ENCODE data around the gene RSU1. TPM values are rescaled to one million over a fixed set of nuclear protein-coding genes. Genes with fewer than 3 reads are reported as not detected.

Gene RSU1
- total and polyA plus RNA-seq, 10 of the 15 experiments (the other 5 are each of a cell fraction or from before 2014, with no cell fraction given): 49.2 to 139 (median 81.3) TPM

- ChIA-PET POLR2A (interaction anchor here (1.2 kb wide), 1 partner anchor 20 kb away, joined by 5 read pairs; no protein-coding TSS in a partner anchor), CTCF (interaction anchor here (0.9 kb wide), 1 partner anchor 16 kb away, joined by 3 read pairs; no protein-coding TSS in a partner anchor), SMC1A (ENCODE audit: uncharacterized antibody, unreplicated experiment) (interaction anchor here (2.4 kb wide), 1 partner anchor 11 kb away, joined by 8 read pairs; no protein-coding TSS in a partner anchor), RAD21 (ENCODE audit: unreplicated experiment) (interaction anchor here (1.6 kb wide), 1 partner anchor 17 kb away, joined by 7 read pairs; no protein-coding TSS in a partner anchor)
- Histone ChIP-seq H3K4me1 (ENCODE audit: control insufficient read depth, insufficient read depth, low read length) (peaks cover 17% of the 10 kb centered on the region), H3K9ac (ENCODE audit: control insufficient read depth, insufficient read depth, low read length) (no peak overlapping the region), H3K36me3 (ENCODE audit: control insufficient read depth in 2 of 2, insufficient read depth in 2 of 2, low read length in 1 of 2) (peaks cover 0 to 5% of the 10 kb centered on the region in 2 experiments; a peak in 2 of 4 replicates), H2AFZ (ENCODE audit: control insufficient read depth, low read depth, low read length) (no peak overlapping the region), H3K27me3 (replicated peaks in 1 of 2; ENCODE audit: control insufficient read depth in 2 of 2, insufficient read depth in 2 of 2, low read length in 1 of 2) (no peaks in the 10 kb centered on the region), H3K27ac (ENCODE audit: control insufficient read depth, insufficient read depth) (no peak overlapping the region), H3K79me2 (ENCODE audit: control insufficient read depth, insufficient read depth, low read length) (peaks cover 9% of the 10 kb centered on the region), H3K9me3 (replicated peaks; ENCODE audit: control insufficient read depth, insufficient read depth, low read length) (no peaks in the 10 kb centered on the region; the same call in 2 of the 3 replicates), H4K20me1 (ENCODE audit: control insufficient read depth, insufficient read depth) (no peaks in the 10 kb centered on the region), H3K4me3 (no peak overlapping the region), H3K4me2 (ENCODE audit: control insufficient read depth, insufficient read depth) (no peak overlapping the region)
- ATAC-seq: no peak
- no peak for TF ChIP-seq GATAD2B (conservative IDR thresholded peaks at IDR 0.05; ENCODE audit: low read depth)
- TF ChIP-seq SMAD5 (IDR thresholded peaks at IDR 0.05; ENCODE audit: low read depth): no peak
- TF ChIP-seq CHD4 (IDR thresholded peaks at IDR 0.05): no peak
- no peak for TF ChIP-seq MLLT1 (IDR thresholded peaks at IDR 0.05)
- no peak for TF ChIP-seq FOXM1 (IDR thresholded peaks at IDR 0.05; ENCODE audit: low read depth, low read length)
- TF ChIP-seq MEF2B (IDR thresholded peaks at IDR 0.05; ENCODE audit: partially characterized antibody, poor library complexity, severe bottlenecking): no peak
- no peak for TF ChIP-seq HDAC6 (IDR thresholded peaks at IDR 0.05; ENCODE audit: unreplicated experiment)
- in situ Hi-C loops (cut with MboI): no loop called here
- 88% methylated on average over 8 of the region's 8 CpGs for WGBS (ENCODE audit: insufficient coverage, insufficient replicate concordance, low lambda C conversion rate, missing lambda C conversion rate)
- no peak for FAIRE-seq
- intact Hi-C loops (cut with micrococcal nuclease; ENCODE audit: unreplicated experiment): no loop called here
- no peak for DNase-seq (ENCODE audit: low read depth, low spot score)
- no TSS peak for BruUV-seq (replicated peaks)
These were observed 24.5 kb downstream of the RSU1 start for GRCh38 chr10:16792675-16793074.
